HG03575 (cell line): ENCODE results near the gene RFX6.

ENCODE experiments used
- ATAC-seq: cut with Tn5 transposase; IDR thresholded peaks from one replicate; pipeline ENCODE4 v1.9.1; 2021; ENCODE audit not compliant: unreplicated experiment, insufficient number of reproducible peaks, low FRiP score; ENCODE audit errors: extremely low read depth

Gene RFX6

GRCh38 chr6:116963972-116964371, 86.9 kb downstream of the RFX6 start:
- ATAC-seq = no peak

GRCh38 chr6:116966675-116967576, 89.9 kb downstream of the RFX6 start:
- no peak for ATAC-seq

GRCh38 chr6:116969211-116969863, 92.3 kb downstream of the RFX6 start:
- no peak for ATAC-seq

DNA sequence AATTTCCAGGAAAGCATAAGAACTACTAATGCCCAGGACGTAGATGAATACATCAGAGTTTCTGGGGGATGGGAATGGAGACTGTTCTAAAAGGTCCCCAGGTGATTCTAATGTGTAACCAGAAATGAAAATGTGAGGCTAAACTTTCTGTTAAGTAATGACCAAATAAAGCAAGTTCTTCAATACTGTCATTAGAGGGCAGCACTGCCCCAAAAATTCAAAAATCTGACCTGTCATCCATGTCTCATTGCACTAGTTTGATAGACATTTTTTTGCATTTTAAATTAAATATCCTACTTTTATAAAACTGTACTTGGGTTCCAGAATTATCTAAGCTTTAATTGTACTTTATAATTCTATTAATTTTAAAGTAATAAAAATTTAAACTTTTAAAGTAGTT, 94.9 kb downstream of the RFX6 start:
- ATAC-seq = peak; percentile 62

- ATAC-seq = no peak
These were observed 96.9 kb downstream of the RFX6 start for GRCh38 chr6:116973976-116974375.

DNA sequence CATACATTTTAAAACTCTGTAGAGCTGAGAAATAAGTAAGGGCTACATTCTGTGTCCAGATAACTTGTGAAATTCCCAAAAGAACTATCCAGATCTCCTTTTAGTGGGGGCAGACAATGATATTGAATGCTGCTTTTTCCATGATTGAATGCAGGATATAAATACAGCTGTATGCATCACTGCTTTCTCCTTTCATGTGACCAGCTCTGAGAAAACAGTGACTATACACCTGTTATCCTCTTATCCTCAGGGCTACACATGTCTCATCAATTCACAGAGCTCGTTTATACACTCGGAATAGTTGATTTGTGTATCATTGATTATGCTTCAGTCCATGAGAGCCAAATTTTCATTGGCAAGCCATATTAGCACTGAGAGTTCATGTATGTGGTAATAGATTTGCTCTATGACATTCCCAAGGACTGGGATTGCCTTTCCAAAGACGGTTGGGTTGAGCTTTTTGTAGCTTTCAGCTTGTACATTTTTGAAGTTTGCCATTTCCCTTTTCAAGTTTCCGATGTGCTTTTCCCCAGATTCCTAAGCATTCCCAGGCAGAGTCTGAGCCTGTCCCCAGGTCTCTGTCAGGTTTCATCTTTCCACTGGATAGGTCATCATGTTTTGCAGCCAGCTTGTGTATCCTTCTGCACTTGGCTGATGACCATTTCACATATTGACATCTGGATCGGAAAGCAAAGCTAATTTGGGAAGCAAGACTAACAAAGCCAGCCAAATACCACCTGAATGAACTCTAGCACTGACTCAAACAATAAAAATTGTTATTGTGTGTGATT, 97.7 kb downstream of the RFX6 start:
- no peak for ATAC-seq

DNA sequence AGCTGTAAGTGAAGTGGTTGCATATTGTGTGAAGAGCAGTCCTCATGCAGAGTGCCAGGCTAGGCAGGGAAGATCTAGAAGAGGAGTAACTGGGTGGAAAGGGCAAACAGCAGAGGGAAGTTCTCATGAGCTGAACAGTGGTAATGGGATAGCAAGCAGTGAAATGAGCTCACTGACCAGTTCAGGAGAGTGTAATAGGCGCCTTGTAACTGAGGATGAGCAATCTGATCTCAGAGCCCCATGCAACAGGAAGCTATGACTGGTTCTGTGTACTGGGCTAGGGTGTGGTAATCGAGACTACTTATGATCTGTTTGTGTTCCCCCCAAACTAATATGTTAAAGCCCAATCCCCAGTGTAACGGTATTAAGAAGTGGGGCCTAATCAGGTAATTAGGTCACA, 98.6 kb downstream of the RFX6 start:
- no peak for ATAC-seq

DNA sequence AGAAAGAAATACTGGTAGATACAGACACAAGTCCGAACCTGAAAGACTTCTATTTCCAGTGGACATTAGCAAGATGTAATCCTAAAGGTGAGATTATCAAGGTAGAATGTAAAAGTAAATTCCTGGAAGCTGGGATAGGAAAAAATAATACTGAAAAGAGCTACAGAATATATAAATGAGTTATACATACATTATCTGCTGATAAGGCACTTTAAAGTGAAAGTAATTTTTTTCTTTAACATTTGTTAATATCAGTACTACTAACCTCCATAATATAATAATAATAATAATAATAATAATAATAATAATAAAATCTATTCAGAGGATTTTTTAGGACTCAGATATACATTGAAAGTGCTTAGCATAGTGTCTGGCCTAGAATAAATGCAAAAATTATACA, 102.5 kb downstream of the RFX6 start:
- ATAC-seq = no peak
